PC-9 (cell line): ENCODE measurements around the gene NPSR1. TPM values are rescaled to one million over a fixed set of nuclear protein-coding genes. Genes with fewer than 3 reads are reported as not detected.
"Not testable (repeated sequence)": the region's sequence is repeated elsewhere in the genome, so short reads cannot be mapped to it uniquely, and the experiment has no call there.

Experiments used
- BruUV-seq: library from RNA; stranded (reverse); fragments of 400-500 nt; replicated peaks from 2 replicates; lab custom pipeline; 2021; lab: Mats Ljungman, UMichigan
- CTCF ChIA-PET: fragments of 300-600 bp; sonication (Branson Sonifier 250); formaldehyde crosslinking; loops from one replicate; lab custom pipeline; 2022; ENCODE audit warnings: antibody characterized with exemption; lab: Charles Lee
- POLR2A ChIA-PET: fragments of 300-600 bp; sonication (Branson Sonifier 250); formaldehyde crosslinking; loops from one replicate; lab custom pipeline; 2022; ENCODE audit warnings: antibody characterized with exemption; ENCODE audit not compliant: unreplicated experiment; lab: Charles Lee
- DNase-seq, 2 experiments: peaks; one replicate each; pipeline versions ENCODE4 v3.0.0 to v3.0.0-alpha.2; 2015 to 2022; ENCODE audit warnings: mixed read lengths in 1 of 2
- H2AFZ ChIP-seq: fragments of 200-600 bp; sonication (generic); 2 replicates; pipeline ENCODE4 v1.8.1; 2017; ENCODE audit warnings: antibody characterized with exemption
- H3F3A ChIP-seq: fragments of 200-600 bp; sonication (generic); 2 replicates; pipeline ENCODE4 v1.8.1; 2017; ENCODE audit warnings: antibody characterized with exemption, mild to moderate bottlenecking, low read depth; ENCODE audit not compliant: insufficient read depth
- H3K27ac ChIP-seq: fragments of 200-600 bp; sonication (generic); 2 replicates; pipeline ENCODE4 v1.6.1; 2016; ENCODE audit warnings: mixed run types
- H3K27me3 ChIP-seq: fragments of 200-600 bp; sonication (generic); 2 replicates; pipeline ENCODE4 v1.6.1; 2016; ENCODE audit warnings: low read depth, mixed run types; ENCODE audit not compliant: insufficient read depth
- H3K36me3 ChIP-seq: fragments of 200-600 bp; sonication (generic); 2 replicates; pipeline ENCODE4 v1.6.1; 2016; ENCODE audit warnings: low read depth, mixed run types
- H3K4me1 ChIP-seq: fragments of 200-600 bp; sonication (generic); replicated peaks from 2 replicates; pipeline ENCODE4 v1.6.1; 2016; ENCODE audit warnings: mixed run types; ENCODE audit not compliant: insufficient read depth
- H3K4me2 ChIP-seq: fragments of 200-600 bp; sonication (generic); 2 replicates; pipeline ENCODE4 v1.6.1; 2017; ENCODE audit warnings: mixed run types
- H3K4me3 ChIP-seq: fragments of 200-600 bp; sonication (generic); 2 replicates; pipeline ENCODE4 v1.6.1; 2016; ENCODE audit warnings: mixed run types
- H3K79me2 ChIP-seq: fragments of 200-600 bp; sonication (generic); 2 replicates; pipeline ENCODE4 v1.6.1; 2017; ENCODE audit warnings: low read depth, mixed run types
- H3K9me2 ChIP-seq: fragments of 200-600 bp; sonication (generic); 2 replicates; pipeline ENCODE4 v1.8.1; 2017; ENCODE audit warnings: mild to moderate bottlenecking; ENCODE audit not compliant: insufficient read depth
- H3K9me3 ChIP-seq: fragments of 200-600 bp; sonication (generic); 2 replicates; pipeline ENCODE4 v1.8.1; 2016; ENCODE audit warnings: low read depth; ENCODE audit not compliant: insufficient read depth
- H4K20me1 ChIP-seq: fragments of 200-600 bp; sonication (generic); 2 replicates; pipeline ENCODE4 v1.8.1; 2017; ENCODE audit not compliant: insufficient read depth
- EZH2 ChIP-seq: fragments of 200-600 bp; sonication (generic); IDR thresholded peaks from 2 replicates; pipeline ENCODE4 v1.8.0; 2017; ENCODE audit warnings: antibody characterized with exemption, low read depth
- intact Hi-C: fragments of 100-400 bp; cut with micrococcal nuclease; formaldehyde crosslinking; loops from one replicate; pipeline ENCODE4 v1.10.0; 2022; ENCODE audit not compliant: unreplicated experiment
- total RNA-seq: library from RNA; stranded (reverse); gene quantifications from 2 replicates; pipeline ENCODE4 v1.2.3, GENCODE V29; 2021
- TF ChIP-seq, protein P1 (sequence below): fragments of 200-600 bp; sonication (generic); conservative IDR thresholded peaks from 2 replicates; pipeline ENCODE4 v1.6.1; 2017; ENCODE audit warnings: mixed run types, antibody characterized with exemption, mild to moderate bottlenecking, moderate library complexity

The NPSR1 gene
- total RNA-seq, 1 experiment from 2014 or later: not detected

DNA sequence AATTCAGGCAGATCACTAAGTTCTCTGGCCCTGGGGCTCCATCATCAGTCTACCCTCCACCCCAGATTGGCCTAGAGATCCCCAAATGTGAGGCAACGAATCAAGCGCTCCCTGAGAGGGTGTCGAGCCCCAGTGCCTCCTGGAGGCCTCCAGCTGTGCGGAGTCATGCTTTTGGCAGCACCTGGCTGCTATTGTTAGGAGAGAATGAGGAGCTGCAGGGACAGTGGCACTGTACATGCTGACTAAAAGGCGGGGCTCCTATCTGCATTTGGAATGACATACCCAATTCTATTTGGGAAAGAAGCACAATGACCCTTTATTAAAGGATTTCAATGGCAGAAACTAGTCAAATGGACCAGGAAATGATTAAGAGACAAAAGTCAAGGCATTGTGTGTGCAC, 217.5 kb downstream of the NPSR1 start:
- intact Hi-C loops: no loop called here
- POLR2A ChIA-PET: no interaction called here
- no peaks in the 10 kb centered on the region for H3K36me3 ChIP-seq
- no TSS peak for BruUV-seq
- no peaks in the 10 kb centered on the region for H3K27me3 ChIP-seq
- H3K4me2 ChIP-seq: no peak overlapping the region
- H3K27ac ChIP-seq: no peak overlapping the region
- no peaks in the 10 kb centered on the region for H3K4me1 ChIP-seq
- no peak overlapping the region for H2AFZ ChIP-seq
- DNase-seq: no peak
- no peaks in the 10 kb centered on the region for H3F3A ChIP-seq
- TF ChIP-seq EZH2: no peak
- TF ChIP-seq, protein P1, sequence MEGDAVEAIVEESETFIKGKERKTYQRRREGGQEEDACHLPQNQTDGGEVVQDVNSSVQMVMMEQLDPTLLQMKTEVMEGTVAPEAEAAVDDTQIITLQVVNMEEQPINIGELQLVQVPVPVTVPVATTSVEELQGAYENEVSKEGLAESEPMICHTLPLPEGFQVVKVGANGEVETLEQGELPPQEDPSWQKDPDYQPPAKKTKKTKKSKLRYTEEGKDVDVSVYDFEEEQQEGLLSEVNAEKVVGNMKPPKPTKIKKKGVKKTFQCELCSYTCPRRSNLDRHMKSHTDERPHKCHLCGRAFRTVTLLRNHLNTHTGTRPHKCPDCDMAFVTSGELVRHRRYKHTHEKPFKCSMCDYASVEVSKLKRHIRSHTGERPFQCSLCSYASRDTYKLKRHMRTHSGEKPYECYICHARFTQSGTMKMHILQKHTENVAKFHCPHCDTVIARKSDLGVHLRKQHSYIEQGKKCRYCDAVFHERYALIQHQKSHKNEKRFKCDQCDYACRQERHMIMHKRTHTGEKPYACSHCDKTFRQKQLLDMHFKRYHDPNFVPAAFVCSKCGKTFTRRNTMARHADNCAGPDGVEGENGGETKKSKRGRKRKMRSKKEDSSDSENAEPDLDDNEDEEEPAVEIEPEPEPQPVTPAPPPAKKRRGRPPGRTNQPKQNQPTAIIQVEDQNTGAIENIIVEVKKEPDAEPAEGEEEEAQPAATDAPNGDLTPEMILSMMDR: no peak
- H3K9me2 ChIP-seq: no peaks in the 10 kb centered on the region
- CTCF ChIA-PET: no interaction called here
- no peaks in the 10 kb centered on the region for H3K79me2 ChIP-seq
- H3K9me3 ChIP-seq: no peaks in the 10 kb centered on the region
- no peaks in the 10 kb centered on the region for H4K20me1 ChIP-seq
- H3K4me3 ChIP-seq: no peak overlapping the region

GRCh38 chr7:34878944-34879735, 221.1 kb downstream of the NPSR1 start:
- intact Hi-C loops, H3K36me3 ChIP-seq, H3K79me2 ChIP-seq, H3F3A ChIP-seq, H3K4me3 ChIP-seq, H3K4me1 ChIP-seq, H3K9me2 ChIP-seq, H3K4me2 ChIP-seq, H4K20me1 ChIP-seq, H2AFZ ChIP-seq, H3K27ac ChIP-seq, CTCF ChIA-PET, DNase-seq, H3K27me3 ChIP-seq, BruUV-seq: not testable (repeated sequence)
- peaks cover 14% of the 10 kb centered on the region for H3K9me3 ChIP-seq
- POLR2A ChIA-PET: interaction anchor here (0.6 kb wide), 1 partner anchor 1816 kb away, joined by 3 read pairs; the partner anchor contains the start of gene NT5C3A

- no peak overlapping the region for H3K4me3 ChIP-seq
- TF ChIP-seq, protein P1: no peak
- TF ChIP-seq EZH2: no peak
- POLR2A ChIA-PET: no interaction called here
- CTCF ChIA-PET: no interaction called here
- H3K27ac ChIP-seq: no peak overlapping the region
- no peaks in the 10 kb centered on the region for H3K27me3 ChIP-seq
- H3K79me2 ChIP-seq: no peaks in the 10 kb centered on the region
- no peak overlapping the region for H2AFZ ChIP-seq
- H3K9me2 ChIP-seq: no peaks in the 10 kb centered on the region
- H3K4me2 ChIP-seq: no peak overlapping the region
- no TSS peak for BruUV-seq
- no peaks in the 10 kb centered on the region for H4K20me1 ChIP-seq
- intact Hi-C loops: no loop called here
- no peak for DNase-seq
- peaks cover 14% of the 10 kb centered on the region for H3K9me3 ChIP-seq
- no peaks in the 10 kb centered on the region for H3K4me1 ChIP-seq
- H3F3A ChIP-seq: no peaks in the 10 kb centered on the region
- no peaks in the 10 kb centered on the region for H3K36me3 ChIP-seq
These were observed 221.9 kb downstream of the NPSR1 start for GRCh38 chr7:34879871-34880270.

DNA sequence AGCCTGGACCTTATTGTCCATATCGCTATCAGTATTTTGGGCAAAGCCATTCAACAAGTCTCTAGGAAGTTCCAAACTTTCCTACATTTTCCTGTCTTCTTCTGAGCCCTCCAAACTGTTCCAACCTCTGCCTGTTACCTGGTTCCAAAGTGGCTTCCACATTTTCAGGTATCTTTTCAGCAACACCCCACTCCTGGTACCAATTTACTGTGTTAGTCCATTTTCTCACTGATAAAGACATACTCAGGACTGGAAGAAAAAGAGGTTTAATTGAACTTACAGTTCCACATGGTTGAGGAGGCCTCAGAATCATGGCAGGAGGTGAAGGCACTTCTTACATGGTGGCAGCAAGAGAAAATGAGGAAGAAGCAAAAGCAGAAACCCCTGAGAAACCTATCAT, 225.8 kb downstream of the NPSR1 start:
- CTCF ChIA-PET, H3K9me2 ChIP-seq, H2AFZ ChIP-seq, H3K4me3 ChIP-seq, H3K27me3 ChIP-seq, intact Hi-C loops, H3K4me2 ChIP-seq, H3K27ac ChIP-seq, BruUV-seq, POLR2A ChIA-PET, H4K20me1 ChIP-seq, H3K4me1 ChIP-seq, H3K36me3 ChIP-seq, DNase-seq, H3F3A ChIP-seq, H3K79me2 ChIP-seq: not testable (repeated sequence)
- H3K9me3 ChIP-seq: peaks cover 20% of the 10 kb centered on the region
